NOMO-1 (cell line): ENCODE data around the gene HECTD1.

ENCODE experiments used
- DNase-seq, 2 experiments: peaks; one replicate each; lab custom pipeline; 2025; ENCODE audit not compliant: unreplicated experiment in 2 of 2; lab: John Stamatoyannopoulos, UW

The HECTD1 gene

GRCh38 chr14:31162910-31163649 is 44.5 kb downstream of the HECTD1 start:
- no peak for DNase-seq

GRCh38 chr14:31161274-31161673 is 46.3 kb downstream of the HECTD1 start:
- no peak for DNase-seq

DNA sequence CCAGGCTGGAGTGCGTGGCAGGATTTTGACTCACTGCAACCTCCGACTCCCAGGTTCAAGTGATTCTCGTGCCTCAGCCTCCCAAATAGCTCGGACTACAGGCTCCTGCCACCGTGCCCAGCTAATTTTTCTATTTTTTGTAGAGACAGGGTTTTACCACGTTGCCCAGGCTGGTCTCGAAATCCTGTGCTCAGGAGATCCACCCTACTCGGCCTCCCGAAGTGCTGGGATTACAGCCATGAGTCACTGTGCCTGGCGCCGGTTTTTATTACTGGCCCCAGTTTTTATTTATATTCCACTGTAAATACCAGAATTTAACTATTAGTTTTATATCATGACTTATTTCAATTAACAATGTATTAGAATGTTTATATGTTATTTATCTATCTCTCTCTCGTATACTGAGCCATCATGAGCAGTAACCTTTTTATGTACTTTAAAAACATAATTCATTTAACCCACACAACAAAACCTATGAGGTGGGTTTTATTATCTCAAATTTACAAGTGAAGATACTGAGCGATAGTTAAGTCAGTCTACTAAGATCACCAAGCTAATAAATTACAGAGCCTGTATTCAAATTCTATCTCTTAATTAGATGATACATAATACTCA is 47.8 kb downstream of the HECTD1 start:
- no peak for DNase-seq

- no peak for DNase-seq
Observed at GRCh38 chr14:31154956-31155355, 52.6 kb downstream of the HECTD1 start.

- no peak for DNase-seq
Observed at GRCh38 chr14:31142455-31143087, 65.0 kb downstream of the HECTD1 start.

DNA sequence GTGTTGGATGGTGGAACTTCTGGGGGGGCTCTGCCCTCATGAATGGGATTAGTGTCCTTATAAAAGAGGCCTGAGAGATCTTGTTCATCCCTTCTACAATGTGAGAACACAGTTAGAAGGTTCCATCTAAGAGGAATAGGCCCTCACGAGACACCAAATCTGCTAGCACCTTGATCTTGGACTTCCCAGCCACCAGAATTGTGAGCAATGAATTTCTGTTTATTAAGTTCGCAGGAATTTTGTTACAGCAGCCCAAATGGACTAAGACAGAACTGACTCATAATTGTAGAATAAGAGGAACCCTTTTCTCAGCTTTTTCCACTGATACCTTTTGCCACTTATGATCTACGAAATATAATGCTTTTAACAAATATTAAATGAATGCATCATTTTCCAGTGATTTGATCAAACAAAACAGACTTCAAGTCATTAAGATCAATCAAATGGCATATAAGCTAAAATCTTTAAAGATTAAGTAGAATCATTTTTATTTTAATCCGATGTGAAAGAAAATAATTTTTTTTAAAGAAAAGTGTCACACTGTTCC is 68.2 kb downstream of the HECTD1 start:
- DNase-seq, result no peak

- no peak for DNase-seq
Observed at GRCh38 chr14:31138301-31138700, 69.3 kb downstream of the HECTD1 start.

GRCh38 chr14:31137214-31137889 is 70.2 kb downstream of the HECTD1 start:
- DNase-seq, result no peak

DNA sequence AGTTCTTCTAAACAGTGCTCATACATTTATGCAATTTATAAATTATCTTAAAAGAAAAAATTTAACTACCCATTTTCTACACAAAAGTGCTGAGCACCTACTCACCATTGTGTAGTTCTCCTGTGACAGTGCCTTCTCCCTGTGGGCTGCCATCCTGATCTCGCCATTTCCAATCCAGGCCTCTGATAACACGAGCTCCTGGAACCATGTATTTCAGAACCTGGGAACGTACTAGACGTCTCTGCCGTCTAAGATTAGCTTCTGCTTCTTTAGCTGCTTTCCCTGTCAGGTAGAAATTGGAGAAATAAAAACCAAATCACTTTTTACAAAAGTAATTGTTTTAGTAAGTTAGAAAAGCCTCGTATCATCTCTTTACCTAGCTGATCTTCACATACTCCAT is 74.5 kb downstream of the HECTD1 start:
- no peak for DNase-seq

GRCh38 chr14:31128601-31129526 is 78.7 kb downstream of the HECTD1 start:
- peak; percentile 72 to 88 for DNase-seq

GRCh38 chr14:31127690-31128089 is 79.9 kb downstream of the HECTD1 start:
- no peak for DNase-seq

DNA sequence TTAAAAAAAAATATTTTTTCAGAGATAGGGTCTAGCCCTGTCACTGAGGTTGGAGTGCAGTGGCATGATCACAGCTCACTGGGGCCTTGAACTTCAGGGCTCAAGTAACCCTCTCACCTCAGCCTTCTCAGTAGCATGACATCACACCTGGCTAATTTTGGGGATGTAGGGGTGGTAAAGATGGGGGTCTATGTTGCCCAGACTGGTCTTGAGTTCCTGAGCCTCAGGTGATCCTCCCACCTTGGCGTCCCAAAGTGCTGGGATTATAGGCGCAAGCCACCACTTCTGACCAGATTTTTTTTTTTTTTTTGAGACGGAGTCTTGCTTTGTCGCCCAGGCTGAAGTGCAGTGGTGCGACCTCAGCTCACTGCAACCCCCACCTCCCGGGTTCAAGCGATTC is 80.9 kb downstream of the HECTD1 start:
- no peak for DNase-seq

- no peak for DNase-seq
Observed at GRCh38 chr14:31125231-31125630, 82.4 kb downstream of the HECTD1 start.

DNA sequence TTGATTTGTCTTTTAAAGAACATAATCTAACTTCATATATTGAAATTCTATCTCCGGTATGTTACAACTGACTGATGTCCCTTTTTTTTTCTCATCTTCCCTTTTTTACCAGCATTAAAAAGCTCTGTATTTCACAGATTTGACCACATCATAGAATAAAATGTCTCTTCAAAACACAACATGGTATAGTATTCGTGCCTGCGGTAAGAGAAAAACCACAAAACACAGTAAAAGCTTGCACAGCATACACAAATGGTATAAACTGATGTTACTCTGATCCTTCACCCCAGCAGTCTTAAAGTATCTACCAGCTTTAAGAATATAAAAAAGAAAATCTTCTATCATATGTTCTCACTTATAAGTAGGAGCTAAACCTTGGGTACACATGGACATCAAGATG is 83.4 kb downstream of the HECTD1 start:
- no peak for DNase-seq

- no peak for DNase-seq
Observed at GRCh38 chr14:31122921-31123320, 84.7 kb downstream of the HECTD1 start.

DNA sequence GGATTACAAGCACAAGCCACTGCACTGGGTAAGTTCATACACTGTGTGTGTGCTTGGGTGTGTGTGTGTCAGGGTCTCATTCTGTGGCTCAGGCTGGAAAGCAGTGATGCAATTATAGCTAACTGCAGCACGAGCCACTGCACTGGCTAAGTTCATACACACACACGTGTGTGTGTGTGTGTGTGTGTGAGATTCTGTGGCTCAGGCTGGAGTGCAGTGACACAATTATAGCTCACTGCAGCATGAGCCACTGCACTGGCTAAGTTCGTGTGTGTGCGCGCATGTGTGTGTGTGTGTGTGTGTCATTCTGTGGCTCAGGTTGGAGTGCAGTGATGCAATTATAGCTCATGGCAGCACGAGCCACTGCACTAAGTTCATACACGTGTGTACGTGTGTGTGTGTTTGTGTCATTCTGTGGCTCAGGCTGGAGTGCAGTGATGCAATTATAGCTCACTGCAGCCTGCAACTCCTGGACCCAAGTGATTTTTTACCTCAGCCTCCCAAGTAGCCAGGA is 85.4 kb downstream of the HECTD1 start:
- DNase-seq, result no peak

DNA sequence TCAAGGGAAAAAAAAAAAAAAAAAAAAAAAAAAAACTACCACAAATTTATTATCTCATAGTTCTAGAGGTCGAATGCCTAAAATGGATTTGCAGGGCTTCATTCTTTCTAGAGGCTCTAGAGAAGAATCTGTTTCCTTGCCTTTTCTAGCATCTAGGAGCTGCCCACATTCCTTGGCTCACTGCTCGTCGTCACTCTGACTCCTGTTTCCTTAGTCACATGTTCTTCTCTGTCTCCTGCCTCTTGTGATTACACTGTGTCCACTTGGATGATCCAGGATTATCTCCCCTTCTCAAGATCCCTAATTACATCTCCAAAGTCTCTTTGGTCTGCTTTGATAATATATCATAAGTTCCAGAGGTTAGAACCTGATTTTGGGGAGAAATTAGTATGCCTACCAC is 88.7 kb downstream of the HECTD1 start:
- no peak for DNase-seq

- no peak for DNase-seq
Observed at GRCh38 chr14:31113794-31114193, 93.8 kb downstream of the HECTD1 start.

GRCh38 chr14:31110872-31111271 is 96.7 kb downstream of the HECTD1 start:
- no peak for DNase-seq

DNA sequence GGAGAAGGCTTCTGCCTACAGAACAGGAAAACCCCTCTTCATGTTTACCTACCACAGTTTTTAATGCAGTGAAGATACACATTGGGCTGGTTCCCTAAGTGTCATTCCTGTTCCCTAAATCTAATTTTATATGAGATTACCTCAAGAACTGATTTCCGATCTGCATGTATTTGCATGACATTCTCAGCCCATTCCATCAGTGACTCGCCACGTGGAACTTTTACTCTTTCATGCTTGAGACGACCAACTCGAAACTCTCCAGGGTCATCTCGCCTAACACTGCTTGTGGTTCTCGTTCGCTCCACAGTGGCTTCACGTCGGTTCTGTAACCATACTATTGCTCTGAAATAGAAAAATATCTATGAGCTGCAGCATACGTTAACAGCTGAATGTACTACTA is 98.3 kb downstream of the HECTD1 start:
- no peak for DNase-seq
